SK-N-SH treated with all-trans-retinoic acid at 6 μM for 48 hours (cell line): Measurements from ENCODE around the gene FOXQ1.
"Not testable (repeated sequence)": the region's sequence is repeated elsewhere in the genome, so short reads cannot be mapped to it uniquely, and the experiment has no call there.

Source experiments
- ATAC-seq: fragments of 200-7000 bp; cut with Tn5 transposase; 3 replicates; pipeline ENCODE4 v1.9.1; 2020; ENCODE audit warnings: mild to moderate bottlenecking, moderate library complexity
- ARNTL ChIP-seq: fragments of 450-650 bp; formaldehyde crosslinking; IDR thresholded peaks from 2 replicates; pipeline ENCODE4 v1.5.0; 2020; ENCODE audit warnings: low read depth, mild to moderate bottlenecking, moderate library complexity, borderline replicate concordance
- BACH2 ChIP-seq: fragments of 250-450 bp; sonication (Bioruptor Pico); IDR thresholded peaks from 2 replicates; pipeline ENCODE4 v1.9.0; 2021; ENCODE audit warnings: mild to moderate bottlenecking, borderline replicate concordance
- CREB5 ChIP-seq: fragments of 250-450 bp; sonication (Bioruptor Pico); IDR thresholded peaks from 2 replicates; pipeline ENCODE4 v1.5.1; 2020; ENCODE audit warnings: low read depth, mild to moderate bottlenecking, moderate library complexity
- CSDC2 ChIP-seq: fragments of 250-450 bp; sonication (Bioruptor Pico); IDR thresholded peaks from 2 replicates; pipeline ENCODE4 v1.5.0; 2020; ENCODE audit warnings: mild to moderate bottlenecking, moderate library complexity
- CSRNP3 ChIP-seq: fragments of 250-450 bp; sonication (Bioruptor Pico); IDR thresholded peaks from 2 replicates; pipeline ENCODE4 v1.5.1; 2021; ENCODE audit warnings: mild to moderate bottlenecking, moderate library complexity
- ESRRG ChIP-seq: fragments of 250-450 bp; sonication (Bioruptor Pico); IDR thresholded peaks from 2 replicates; pipeline ENCODE4 v1.6.1; 2021; ENCODE audit warnings: mild to moderate bottlenecking
- ISL1 ChIP-seq: fragments of 250-450 bp; sonication (Bioruptor Pico); IDR thresholded peaks from 2 replicates; pipeline ENCODE4 v2.1.2; 2022; ENCODE audit warnings: mild to moderate bottlenecking, moderate library complexity
- OSR1 ChIP-seq: fragments of 250-450 bp; sonication (Bioruptor Pico); IDR thresholded peaks from 2 replicates; pipeline ENCODE4 v1.8.0; 2022; ENCODE audit warnings: moderate library complexity, mild to moderate bottlenecking, inconsistent platforms
- PATZ1 ChIP-seq: fragments of 250-450 bp; sonication (Bioruptor Pico); IDR thresholded peaks from 2 replicates; pipeline ENCODE4 v1.8.0; 2020; ENCODE audit warnings: mild to moderate bottlenecking, moderate library complexity, borderline replicate concordance
- POU6F1 ChIP-seq: fragments of 250-450 bp; sonication (Bioruptor Pico); IDR thresholded peaks from 2 replicates; pipeline ENCODE4 v1.8.0; 2021; ENCODE audit warnings: low read depth, mild to moderate bottlenecking, moderate library complexity, borderline replicate concordance
- PPARA ChIP-seq: fragments of 250-450 bp; sonication (Bioruptor Pico); IDR thresholded peaks from 2 replicates; pipeline ENCODE4 v1.5.0; 2020; ENCODE audit warnings: mild to moderate bottlenecking, borderline replicate concordance
- SNAI2 ChIP-seq: fragments of 250-450 bp; sonication (Bioruptor Pico); IDR thresholded peaks from 2 replicates; pipeline ENCODE4 v1.5.0; 2020; ENCODE audit warnings: mild to moderate bottlenecking, moderate library complexity
- TCF4 ChIP-seq: fragments of 250-450 bp; sonication (Bioruptor Pico); IDR thresholded peaks from 2 replicates; pipeline ENCODE4 v1.8.0; 2021; ENCODE audit warnings: mild to moderate bottlenecking, moderate library complexity, borderline replicate concordance
- TSHZ2 ChIP-seq: fragments of 250-450 bp; sonication (Bioruptor Pico); IDR thresholded peaks from 2 replicates; pipeline ENCODE4 v1.5.0; 2020; ENCODE audit warnings: mild to moderate bottlenecking, moderate library complexity
- ZC3H10 ChIP-seq: fragments of 250-450 bp; sonication (Bioruptor Pico); IDR thresholded peaks from 2 replicates; pipeline ENCODE4 v1.5.1; 2021; ENCODE audit warnings: mild to moderate bottlenecking, moderate library complexity
- ZFP3 ChIP-seq: fragments of 250-450 bp; sonication (Bioruptor Pico); IDR thresholded peaks from 2 replicates; pipeline ENCODE4 v1.5.0; 2020; ENCODE audit warnings: mild to moderate bottlenecking, moderate library complexity
- ZFP30 ChIP-seq: fragments of 450-650 bp; formaldehyde crosslinking; IDR thresholded peaks from 2 replicates; pipeline ENCODE4 v1.5.0; 2022; ENCODE audit warnings: mild to moderate bottlenecking, moderate library complexity
- ZNF565 ChIP-seq: fragments of 450-650 bp; formaldehyde crosslinking; conservative IDR thresholded peaks from 2 replicates; pipeline ENCODE4 v1.5.0; 2020; ENCODE audit warnings: low read depth, mild to moderate bottlenecking, moderate library complexity
- ZNF70 ChIP-seq: fragments of 450-650 bp; formaldehyde crosslinking; IDR thresholded peaks from 2 replicates; pipeline ENCODE4 v1.5.0; 2020; ENCODE audit warnings: mild to moderate bottlenecking, moderate library complexity

FOXQ1 gene

GRCh38 chr6:1348675-1349074 lies 36.8 kb downstream of the FOXQ1 start:
- no peak for ATAC-seq
- TF ChIP-seq ISL1 (no peak), TCF4 (CRISPR knock-in tag) (no peak)
- TF ChIP-seq, all 23 proteins: peak for 0

GRCh38 chr6:1349655-1350054 lies 37.8 kb downstream of the FOXQ1 start:
- TF ChIP-seq ARNTL (CRISPR knock-in tag) (no peak), ZFP3 (CRISPR knock-in tag) (no peak)
- ATAC-seq: no peak

- no peak for ATAC-seq
- TF ChIP-seq PATZ1: no peak
- no peak for TF ChIP-seq ISL1
- no peak for TF ChIP-seq ZNF70 (CRISPR knock-in tag)
- no peak for TF ChIP-seq PPARA (CRISPR knock-in tag)
- TF ChIP-seq TCF4 (CRISPR knock-in tag): no peak
- TF ChIP-seq TSHZ2 (CRISPR knock-in tag): no peak
- no peak for TF ChIP-seq ZNF565 (CRISPR knock-in tag)
- no peak for TF ChIP-seq ARNTL (CRISPR knock-in tag)
- TF ChIP-seq SNAI2: no peak
- no peak for TF ChIP-seq CSDC2 (CRISPR knock-in tag)
- TF ChIP-seq ESRRG (CRISPR knock-in tag): no peak
- no peak for TF ChIP-seq POU6F1 (CRISPR knock-in tag)
- no peak for TF ChIP-seq ZFP3 (CRISPR knock-in tag)
- TF ChIP-seq BACH2 (CRISPR knock-in tag): no peak
- TF ChIP-seq CREB5: no peak
Observed at GRCh38 chr6:1351381-1352008, 39.6 kb downstream of the FOXQ1 start.

GRCh38 chr6:1355068-1355467 lies 43.2 kb downstream of the FOXQ1 start:
- ATAC-seq: not testable (repeated sequence)

GRCh38 chr6:1361717-1362116 lies 49.8 kb downstream of the FOXQ1 start:
- not testable (repeated sequence) for ATAC-seq

GRCh38 chr6:1362643-1363042 lies 50.7 kb downstream of the FOXQ1 start:
- ATAC-seq: no peak

More at GRCh38 chr6:1362643-1363042, 50.7 kb downstream of the FOXQ1 start:
- no peak for TF ChIP-seq ZFP30 (CRISPR knock-in tag)
- no peak for TF ChIP-seq CSRNP3 (CRISPR knock-in tag)
- no peak for TF ChIP-seq OSR1 (CRISPR knock-in tag)
- TF ChIP-seq ZNF70 (CRISPR knock-in tag): no peak
- no peak for TF ChIP-seq ZC3H10 (CRISPR knock-in tag)
- no peak for TF ChIP-seq TCF4 (CRISPR knock-in tag)
- TF ChIP-seq ISL1: no peak
- no peak for TF ChIP-seq ZNF565 (CRISPR knock-in tag)
- no peak for TF ChIP-seq PPARA (CRISPR knock-in tag)
- TF ChIP-seq POU6F1 (CRISPR knock-in tag): no peak
- TF ChIP-seq CSDC2 (CRISPR knock-in tag): no peak
- TF ChIP-seq PATZ1: no peak
- TF ChIP-seq, all 23 proteins: peak for 0
